Measurements from ENCODE around the gene SNX12.
"Not testable (repeated sequence)": the region's sequence is repeated elsewhere in the genome, so short reads cannot be mapped to it uniquely, and the experiment has no call there.

Gene SNX12

GRCh38 chrX:71091263-71091662 is 23.1 kb upstream of the SNX12 start:
- DNase-seq (ENCODE audit: low read depth, low spot score): no peak

GRCh38 chrX:71085900-71086299 is 17.8 kb upstream of the SNX12 start:
- DNase-seq (ENCODE audit: low read depth, low spot score): no peak

GRCh38 chrX:71082822-71083221 is 14.7 kb upstream of the SNX12 start:
- DNase-seq (ENCODE audit: low read depth, low spot score): no peak

GRCh38 chrX:71082124-71082647 is 14.1 kb upstream of the SNX12 start:
- no peak for DNase-seq (ENCODE audit: low read depth, low spot score)

GRCh38 chrX:71081330-71082123 is 13.4 kb upstream of the SNX12 start:
- no peak for DNase-seq (ENCODE audit: low read depth, low spot score)

GRCh38 chrX:71070531-71070930 is 2.4 kb upstream of the SNX12 start:
- DNase-seq (ENCODE audit: low read depth, low spot score): no peak

- no peak for DNase-seq (ENCODE audit: low read depth, low spot score)
Measured at GRCh38 chrX:71067712-71068043, 456 bp downstream of the SNX12 start.

- DNase-seq (ENCODE audit: low read depth, low spot score): no peak
Measured at GRCh38 chrX:71067089-71067488, 1.0 kb downstream of the SNX12 start.

- DNase-seq (ENCODE audit: low read depth, low spot score): no peak
Measured at GRCh38 chrX:71060127-71060526, 8.0 kb downstream of the SNX12 start.

- no peak for DNase-seq (ENCODE audit: low read depth, low spot score)
Measured at GRCh38 chrX:71057848-71058530, 10.1 kb downstream of the SNX12 start.

- DNase-seq (ENCODE audit: low read depth, low spot score): no peak
Measured at GRCh38 chrX:71056867-71057266, 11.3 kb downstream of the SNX12 start.

GRCh38 chrX:71053217-71053621 is 14.9 kb downstream of the SNX12 start:
- DNase-seq (ENCODE audit: low read depth, low spot score): no peak

- DNase-seq (ENCODE audit: low read depth, low spot score): no peak
Measured at GRCh38 chrX:71052721-71053120, 15.4 kb downstream of the SNX12 start.

- not testable (repeated sequence) for DNase-seq (ENCODE audit: low read depth, low spot score)
Measured at GRCh38 chrX:71047891-71048290, 20.2 kb downstream of the SNX12 start.

- DNase-seq (ENCODE audit: low read depth, low spot score): no peak
Measured at GRCh38 chrX:71017396-71017939, 50.7 kb downstream of the SNX12 start.
